Eye (tissue), 1 donor: ENCODE measurements around the gene GPRC5B.

Experiments used
- DNase-seq: peaks from one replicate; pipeline ENCODE4 v3.0.0-alpha.2; 2015

The GPRC5B gene

GRCh38 chr16:19896951-19897350 lies 12.3 kb upstream of the GPRC5B start:
- DNase-seq, result no peak

- no peak for DNase-seq
Measured at GRCh38 chr16:19894586-19894985, 9.9 kb upstream of the GPRC5B start.

- no peak for DNase-seq
Measured at GRCh38 chr16:19892902-19893301, 8.3 kb upstream of the GPRC5B start.

- no peak for DNase-seq
Measured at GRCh38 chr16:19890901-19891300, 6.3 kb upstream of the GPRC5B start.

GRCh38 chr16:19888834-19889233 lies 4.2 kb upstream of the GPRC5B start:
- DNase-seq, result no peak

- peak; percentile 95 for DNase-seq
Measured at GRCh38 chr16:19886073-19886941, 1.7 kb upstream of the GPRC5B start.

GRCh38 chr16:19885451-19886072 lies 914 bp upstream of the GPRC5B start:
- peak; percentile 77 for DNase-seq

GRCh38 chr16:19883966-19884485 lies 622 bp downstream of the GPRC5B start:
- no peak for DNase-seq

- DNase-seq, result peak; percentile 82
Measured at GRCh38 chr16:19883296-19883965, 1.2 kb downstream of the GPRC5B start.

- peak; percentile 60 for DNase-seq
Measured at GRCh38 chr16:19882646-19883045, 2.0 kb downstream of the GPRC5B start.

GRCh38 chr16:19882186-19882585 lies 2.5 kb downstream of the GPRC5B start:
- DNase-seq, result no peak

GRCh38 chr16:19881783-19882182 lies 2.9 kb downstream of the GPRC5B start:
- DNase-seq, result no peak

- DNase-seq, result no peak
Measured at GRCh38 chr16:19881028-19881427, 3.6 kb downstream of the GPRC5B start.

- DNase-seq, result peak; percentile 68
Measured at GRCh38 chr16:19879241-19879792, 5.3 kb downstream of the GPRC5B start.

- no peak for DNase-seq
Measured at GRCh38 chr16:19878757-19879156, 5.9 kb downstream of the GPRC5B start.

- no peak for DNase-seq
Measured at GRCh38 chr16:19876501-19877059, 8.1 kb downstream of the GPRC5B start.

GRCh38 chr16:19875900-19876299 lies 8.7 kb downstream of the GPRC5B start:
- peak; percentile 31 for DNase-seq

GRCh38 chr16:19874851-19875546 lies 9.6 kb downstream of the GPRC5B start:
- peak; percentile 83 for DNase-seq

GRCh38 chr16:19874026-19874425 lies 10.6 kb downstream of the GPRC5B start:
- DNase-seq, result no peak

- no peak for DNase-seq
Measured at GRCh38 chr16:19872935-19873334, 11.7 kb downstream of the GPRC5B start.

GRCh38 chr16:19872179-19872863 lies 12.3 kb downstream of the GPRC5B start:
- no peak for DNase-seq

- DNase-seq, result no peak
Measured at GRCh38 chr16:19871721-19872120, 12.9 kb downstream of the GPRC5B start.
